Stomach (tissue), 9 donors: Measurements from ENCODE around the gene EHMT1. TPM values are rescaled to one million over a fixed set of nuclear protein-coding genes. Genes with fewer than 3 reads are reported as not detected.

Experiments used
- DNase-seq, 2 donors: peaks; one replicate each; pipeline versions ENCODE4 v3.0.0 to v3.0.0-alpha.2; 2013 to 2019
- H3K27ac ChIP-seq, 5 donors: fragments of 200-600 bp in 4 of 5; sonication (generic) in 4 of 5; one replicate each; pipeline ENCODE4 v1.5.1; 2013 to 2019; ENCODE audit warnings: mild to moderate bottlenecking in 1 of 5, moderate library complexity in 1 of 5
- H3K27me3 ChIP-seq, 3 donors: fragments of 200-600 bp; sonication (generic); one replicate each; pipeline ENCODE4 v1.5.1; 2017 to 2019; ENCODE audit warnings: mixed run types in 1 of 3
- H3K36me3 ChIP-seq, 4 donors: fragments of 200-600 bp; sonication (generic); 1 replicate in 3 of 4; 2 replicates in 1 of 4; pipeline ENCODE4 v1.5.1; 2016 to 2019
- H3K4me1 ChIP-seq, 4 donors: fragments of 200-600 bp; sonication (generic); one replicate each; pipeline ENCODE4 v1.5.1; 2016 to 2019
- H3K4me3 ChIP-seq, 4 donors: fragments of 200-600 bp; sonication (generic) in 3 of 4; one replicate each; pipeline ENCODE4 v1.5.1; 2016 to 2019; ENCODE audit warnings: mild to moderate bottlenecking in 1 of 4
- H3K9me3 ChIP-seq, 4 donors: fragments of 200-600 bp; sonication (generic); one replicate each; pipeline ENCODE4 v1.5.1; 2016 to 2019
- EP300 ChIP-seq: sonication (generic); formaldehyde crosslinking; IDR thresholded peaks from one replicate; pipeline ENCODE4 v1.6.1; 2017; ENCODE audit warnings: antibody characterized with exemption
- POLR2A ChIP-seq, 4 donors: fragments of 450-650 bp; IDR thresholded peaks; one replicate each; pipeline ENCODE4 v1.6.1; 2016; ENCODE audit warnings: antibody characterized with exemption in 4 of 4, control low read depth in 2 of 4, mild to moderate bottlenecking in 1 of 4, moderate library complexity in 1 of 4
- POLR2AphosphoS5 ChIP-seq, 3 donors: sonication (generic); formaldehyde crosslinking; IDR thresholded peaks; one replicate each; pipeline ENCODE4 v1.6.1; 2016; ENCODE audit warnings: antibody characterized with exemption in 3 of 3
- WGBS, 5 donors: extraction: QIAGEN DNeasy Blood & Tissue Kit in 3 of 5; methylation state at CpG; one replicate each; pipeline versions ENCODE4 v1.1.5 to v1.1.7; 2013 to 2018; 5-methylcytosine and 5-hydroxymethylcytosine counted together
- intact Hi-C: fragments of 100-400 bp; cut with DNase I; formaldehyde crosslinking; loops from one replicate; pipeline ENCODE4 v1.15.1; 2023; ENCODE audit warnings: low total_unique reads
- polyA plus RNA-seq, 3 donors: library from polyadenylated mRNA; stranded (reverse); fragments of 200-250 nt; gene quantifications; one replicate each; pipeline ENCODE4 v1.2.3, GENCODE V29; 2013
- total RNA-seq, 5 donors: library from RNA; depleted of rRNA; stranded (reverse); fragments of >200 nt; gene quantifications; one replicate each; pipeline versions ENCODE4 v1.1.0 to v1.2.3, GENCODE V29; 2014 to 2016
- TF ChIP-seq, protein P1 (sequence below), 7 experiments: fragments of 450-650 bp in 4 of 7; fragments of 200-600 bp in 3 of 7; sonication (generic) in 3 of 7; IDR thresholded peaks; one replicate each; pipeline ENCODE4 v1.5.1; 2016 to 2019; ENCODE audit warnings: antibody characterized with exemption in 7 of 7, control low read depth in 2 of 7, mild to moderate bottlenecking in 1 of 7
- donor health status: healthy with polysubstance abuse.
- donor health status: Bipolar disorder and iron deficiency.
- donor health status: healthy.

The EHMT1 gene
- total and polyA plus RNA-seq, 8 donors: 23.9 to 419 (median 79.5) TPM

DNA sequence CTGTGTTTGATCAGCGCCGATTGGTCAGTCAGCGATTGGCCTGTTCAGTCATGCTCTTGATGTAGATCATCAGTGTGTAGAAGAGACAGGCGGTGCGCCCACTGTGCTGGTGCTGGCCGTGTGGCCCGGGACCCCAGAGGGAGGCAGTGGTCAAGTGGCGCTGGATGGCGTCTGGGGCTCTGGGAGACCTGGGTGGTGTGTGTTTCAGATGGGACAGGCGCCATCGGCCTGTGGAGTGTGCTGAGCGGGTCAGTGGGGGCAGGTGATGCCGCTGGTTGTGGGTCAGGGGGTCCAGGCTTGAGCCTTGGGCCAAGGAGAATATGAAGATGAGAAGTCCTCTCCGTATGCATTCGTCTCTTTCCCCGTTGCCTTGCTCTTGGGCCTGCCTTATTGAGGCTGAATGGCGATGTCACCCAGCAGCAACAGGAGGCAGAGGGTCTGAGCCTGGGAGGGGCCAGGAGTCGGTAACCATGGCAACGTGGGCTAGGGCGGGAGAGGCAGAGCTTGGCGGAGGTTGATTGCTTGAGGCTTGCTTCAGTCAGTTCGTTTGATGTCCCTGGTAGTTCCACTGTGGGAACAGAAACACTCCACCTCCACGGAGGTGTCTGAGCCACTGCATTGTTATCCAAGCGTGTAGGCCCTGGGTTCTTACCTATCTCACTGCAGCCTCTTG lies 141.0 kb downstream of the EHMT1 start:
- H3K4me3 ChIP-seq: no peak overlapping the region
- H3K27ac ChIP-seq: no peak overlapping the region
- DNase-seq: no peak
- TF ChIP-seq POLR2A (IDR thresholded peaks at IDR 0.05) (no peak), POLR2AphosphoS5 (IDR thresholded peaks at IDR 0.05) (no peak), EP300 (no peak)
- TF ChIP-seq, protein P1, sequence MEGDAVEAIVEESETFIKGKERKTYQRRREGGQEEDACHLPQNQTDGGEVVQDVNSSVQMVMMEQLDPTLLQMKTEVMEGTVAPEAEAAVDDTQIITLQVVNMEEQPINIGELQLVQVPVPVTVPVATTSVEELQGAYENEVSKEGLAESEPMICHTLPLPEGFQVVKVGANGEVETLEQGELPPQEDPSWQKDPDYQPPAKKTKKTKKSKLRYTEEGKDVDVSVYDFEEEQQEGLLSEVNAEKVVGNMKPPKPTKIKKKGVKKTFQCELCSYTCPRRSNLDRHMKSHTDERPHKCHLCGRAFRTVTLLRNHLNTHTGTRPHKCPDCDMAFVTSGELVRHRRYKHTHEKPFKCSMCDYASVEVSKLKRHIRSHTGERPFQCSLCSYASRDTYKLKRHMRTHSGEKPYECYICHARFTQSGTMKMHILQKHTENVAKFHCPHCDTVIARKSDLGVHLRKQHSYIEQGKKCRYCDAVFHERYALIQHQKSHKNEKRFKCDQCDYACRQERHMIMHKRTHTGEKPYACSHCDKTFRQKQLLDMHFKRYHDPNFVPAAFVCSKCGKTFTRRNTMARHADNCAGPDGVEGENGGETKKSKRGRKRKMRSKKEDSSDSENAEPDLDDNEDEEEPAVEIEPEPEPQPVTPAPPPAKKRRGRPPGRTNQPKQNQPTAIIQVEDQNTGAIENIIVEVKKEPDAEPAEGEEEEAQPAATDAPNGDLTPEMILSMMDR (IDR thresholded peaks at IDR 0.05): no peak
- peaks cover 0 to 6% (median 0%) of the 10 kb centered on the region in 4 donors for H3K4me1 ChIP-seq
- intact Hi-C loops: no loop called here
- H3K9me3 ChIP-seq: peaks cover 0 to 8% (median 0%) of the 10 kb centered on the region in 4 donors
- no peaks in the 10 kb centered on the region for H3K27me3 ChIP-seq
- WGBS, 5 donors: 84 to 93% (median 92%) methylated on average over 18 to 24 of the region's 24 CpGs
- peaks cover 39 to 98% (median 96%) of the 10 kb centered on the region in 4 donors for H3K36me3 ChIP-seq

DNA sequence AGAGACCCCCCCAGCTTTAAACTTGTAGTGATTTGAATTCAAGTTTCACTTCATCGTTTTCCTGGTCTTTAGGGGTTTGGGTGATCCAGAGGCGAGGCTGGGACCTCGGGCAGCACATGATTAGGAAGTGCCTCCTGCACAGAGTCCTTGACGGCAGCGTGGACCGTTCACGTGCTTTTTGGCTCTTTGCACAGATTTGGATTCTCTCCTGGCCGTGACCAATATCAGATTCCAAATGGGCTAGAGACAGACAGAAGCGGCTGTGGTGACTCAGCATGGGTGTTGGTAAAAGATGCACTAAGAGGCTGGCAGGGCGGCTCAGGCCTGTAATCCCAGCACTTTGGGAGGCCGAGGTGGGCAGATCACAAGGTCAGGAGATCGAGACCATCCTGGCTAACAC lies 141.6 kb downstream of the EHMT1 start:
- TF ChIP-seq, protein P1 (IDR thresholded peaks at IDR 0.05): no peak
- TF ChIP-seq EP300: no peak
- no peak for TF ChIP-seq POLR2AphosphoS5 (IDR thresholded peaks at IDR 0.05)
- TF ChIP-seq POLR2A (IDR thresholded peaks at IDR 0.05): no peak
- Histone ChIP-seq H3K36me3 (peaks cover 32 to 98% (median 96%) of the 10 kb centered on the region in 4 donors), H3K4me3 (no peak overlapping the region), H3K27ac (no peak overlapping the region), H3K27me3 (no peaks in the 10 kb centered on the region), H3K9me3 (peaks cover 0 to 2% (median 0%) of the 10 kb centered on the region in 4 donors), H3K4me1 (peaks cover 0 to 6% (median 0%) of the 10 kb centered on the region in 4 donors)
- WGBS, 5 donors: 91 to 97% (median 96%) methylated on average over 12 of the region's 12 CpGs
- intact Hi-C loops: no loop called here
- no peak for DNase-seq

DNA sequence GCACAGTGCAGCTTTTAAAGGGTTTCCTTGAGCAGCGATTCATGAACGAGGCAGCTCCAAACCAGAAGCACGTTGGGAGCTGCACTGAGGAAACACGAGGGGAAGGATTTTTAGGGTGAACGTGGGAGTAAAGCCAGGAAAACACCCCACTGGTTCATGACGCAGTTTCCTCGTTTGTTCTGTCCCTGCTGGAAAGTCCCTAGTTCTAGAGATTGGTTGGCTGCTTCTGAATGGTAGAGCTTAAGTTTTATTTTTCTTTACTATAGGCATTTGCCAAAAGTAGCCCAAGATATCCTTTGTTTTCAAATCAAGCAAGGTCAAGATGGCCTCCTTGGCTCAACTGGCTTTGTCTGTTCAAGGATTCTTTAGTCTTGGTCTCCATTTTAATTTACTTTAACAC lies 142.2 kb downstream of the EHMT1 start:
- intact Hi-C loops: no loop called here
- no peak for DNase-seq
- Histone ChIP-seq H3K27me3 (no peaks in the 10 kb centered on the region), H3K4me3 (no peak overlapping the region), H3K9me3 (no peaks in the 10 kb centered on the region), H3K36me3 (peaks cover 31 to 98% (median 96%) of the 10 kb centered on the region in 4 donors), H3K27ac (no peak overlapping the region), H3K4me1 (peaks cover 0 to 6% (median 0%) of the 10 kb centered on the region in 4 donors)
- WGBS, 5 donors: 42 to 62% (median 56%) methylated on average over 7 of the region's 7 CpGs
- TF ChIP-seq POLR2AphosphoS5 (IDR thresholded peaks at IDR 0.05) (no peak), EP300 (no peak), POLR2A (IDR thresholded peaks at IDR 0.05) (no peak)
- TF ChIP-seq, protein P1 (IDR thresholded peaks at IDR 0.05): no peak

DNA sequence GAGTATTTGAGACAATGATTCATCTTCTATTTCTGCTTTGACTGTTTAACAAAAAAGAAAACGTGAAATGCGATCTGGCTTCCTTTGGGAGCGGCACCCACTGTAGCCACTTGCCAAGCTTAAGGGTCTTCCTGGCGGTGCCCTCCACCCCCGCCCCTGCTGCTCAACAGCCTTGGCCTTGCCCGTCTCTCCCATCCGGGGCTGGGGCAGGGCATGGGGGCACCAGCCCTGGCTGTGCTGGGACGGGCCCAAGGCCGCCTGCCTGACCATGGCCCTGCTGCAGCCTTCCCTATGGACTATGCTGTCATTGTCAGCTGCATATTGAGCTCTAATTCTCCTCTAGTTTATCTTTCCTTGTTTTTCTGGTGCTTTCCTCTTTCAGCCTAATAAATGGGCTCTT lies 143.0 kb downstream of the EHMT1 start:
- intact Hi-C loops: no loop called here
- Histone ChIP-seq H3K36me3 (peaks cover 31 to 100% (median 96%) of the 10 kb centered on the region in 4 donors), H3K27ac (peak overlapping the region in 1 of 5 donors; percentile 44), H3K27me3 (no peaks in the 10 kb centered on the region), H3K4me1 (peaks cover 0 to 6% (median 0%) of the 10 kb centered on the region in 4 donors), H3K4me3 (no peak overlapping the region), H3K9me3 (no peaks in the 10 kb centered on the region)
- 89 to 94% (median 94%) methylated on average over 9 of the region's 9 CpGs for WGBS, 5 donors
- DNase-seq: no peak
- no peak for TF ChIP-seq POLR2A (IDR thresholded peaks at IDR 0.05)
- TF ChIP-seq, protein P1 (IDR thresholded peaks at IDR 0.05): no peak
- TF ChIP-seq EP300: no peak
- TF ChIP-seq POLR2AphosphoS5 (IDR thresholded peaks at IDR 0.05): no peak
